D341Med (cell line): ENCODE data around the gene BAMBI.
"Not testable (repeated sequence)": the region's sequence is repeated elsewhere in the genome, so short reads cannot be mapped to it uniquely, and the experiment has no call there.

Source experiments
- DNase-seq: peaks from one replicate; pipeline ENCODE4 v3.0.0; 2012; ENCODE audit warnings: low spot score

Gene BAMBI

DNA sequence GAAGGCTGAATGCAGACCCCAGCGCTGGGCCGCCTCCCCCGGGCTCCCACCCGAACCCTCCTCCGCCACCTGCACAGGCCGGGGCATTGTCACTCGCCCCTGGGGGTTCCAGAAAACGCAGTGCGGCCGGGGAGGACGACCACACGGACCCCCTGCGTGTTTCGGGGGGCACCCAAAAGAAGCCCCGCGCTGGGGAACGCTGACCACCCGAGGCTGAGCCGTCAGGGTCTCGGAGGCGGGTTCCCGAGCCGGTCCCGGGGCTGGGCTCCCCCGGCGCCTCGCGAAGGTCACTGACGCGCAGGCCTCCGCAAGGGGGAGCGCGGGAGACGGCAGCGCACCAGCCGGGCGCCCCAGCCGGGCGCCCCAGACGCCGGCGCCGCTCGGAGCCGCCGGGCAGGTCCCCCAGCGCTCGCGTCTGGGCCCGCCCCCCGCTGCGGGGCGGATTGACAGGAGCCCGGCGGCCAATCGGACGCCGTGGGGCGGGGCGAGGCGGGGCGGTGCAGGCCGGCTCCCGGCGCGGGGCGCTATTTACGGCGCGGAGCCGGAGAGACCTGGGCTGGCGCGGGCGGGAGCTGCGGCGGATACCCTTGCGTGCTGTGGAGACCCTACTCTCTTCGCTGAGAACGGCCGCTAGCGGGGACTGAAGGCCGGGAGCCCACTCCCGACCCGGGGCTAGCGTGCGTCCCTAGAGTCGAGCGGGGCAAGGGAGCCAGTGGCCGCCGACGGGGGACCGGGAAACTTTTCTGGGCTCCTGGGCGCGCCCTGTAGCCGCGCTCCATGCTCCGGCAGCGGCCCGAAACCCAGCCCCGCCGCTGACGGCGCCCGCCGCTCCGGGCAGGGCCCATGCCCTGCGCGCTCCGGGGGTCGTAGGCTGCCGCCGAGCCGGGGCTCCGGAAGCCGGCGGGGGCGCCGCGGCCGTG, at the start of gene BAMBI:
TSS of gene BAMBI (plus strand) at position 554 of the 920 bp plus-strand sequence. CDS start 377 bp downstream, outside the sequence.
- peak; percentile 97 for DNase-seq

- DNase-seq: peak; percentile 85
Observed at GRCh38 chr10:28628184-28628893, 49.0 kb upstream of the BAMBI start.

DNA sequence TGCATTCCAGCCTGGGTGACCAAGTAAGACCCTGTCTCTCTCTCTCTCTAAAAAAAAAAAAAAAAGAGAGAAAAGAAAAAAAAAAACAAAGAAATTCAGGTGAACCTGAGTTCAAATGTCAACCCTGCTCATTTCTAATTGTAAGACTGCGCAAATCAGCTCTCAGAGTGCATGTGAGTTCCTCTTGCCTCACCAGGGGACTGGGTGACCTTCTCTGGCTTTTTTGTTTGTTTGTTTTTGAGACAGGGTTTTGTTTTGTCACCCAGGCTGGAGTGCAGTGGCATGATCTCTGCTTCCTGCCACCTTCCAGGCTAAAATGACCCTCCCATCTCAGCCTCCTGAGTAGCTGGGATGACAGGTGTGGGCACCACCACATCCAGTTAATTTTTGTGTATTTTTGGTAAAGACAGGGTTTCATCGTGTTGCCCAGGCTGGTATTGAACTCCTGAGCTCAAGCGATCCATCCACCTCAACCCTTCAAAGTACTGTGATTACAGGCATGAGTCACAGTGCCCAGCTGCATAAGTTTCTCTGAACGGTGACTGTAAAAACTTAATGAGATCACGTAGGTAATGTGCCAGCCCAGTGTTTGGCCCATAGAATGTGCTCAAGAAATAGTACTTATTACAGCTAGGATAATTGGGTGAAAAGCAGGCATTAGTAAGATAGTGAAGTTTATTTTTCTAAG, 45.3 kb upstream of the BAMBI start:
- no peak for DNase-seq

DNA sequence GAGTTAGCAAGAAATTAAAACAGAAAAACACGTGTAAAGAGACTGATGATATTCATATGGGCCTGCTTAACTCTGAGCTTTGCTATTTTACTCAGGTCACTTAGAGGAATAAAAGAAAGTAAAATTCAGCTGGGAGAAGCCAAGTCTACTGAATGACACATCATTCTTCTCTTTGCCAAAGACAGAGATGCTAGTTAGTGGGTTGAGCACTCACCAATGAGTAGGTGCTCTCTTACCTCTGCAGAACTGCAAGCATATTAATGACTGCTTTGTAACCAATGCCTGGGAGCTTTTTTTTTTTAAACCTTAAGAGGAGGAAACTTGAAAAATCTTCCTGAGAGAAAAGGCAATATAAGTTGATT, 44.8 kb upstream of the BAMBI start:
- no peak for DNase-seq

- no peak for DNase-seq
Observed at GRCh38 chr10:28633750-28634149, 43.6 kb upstream of the BAMBI start.

DNA sequence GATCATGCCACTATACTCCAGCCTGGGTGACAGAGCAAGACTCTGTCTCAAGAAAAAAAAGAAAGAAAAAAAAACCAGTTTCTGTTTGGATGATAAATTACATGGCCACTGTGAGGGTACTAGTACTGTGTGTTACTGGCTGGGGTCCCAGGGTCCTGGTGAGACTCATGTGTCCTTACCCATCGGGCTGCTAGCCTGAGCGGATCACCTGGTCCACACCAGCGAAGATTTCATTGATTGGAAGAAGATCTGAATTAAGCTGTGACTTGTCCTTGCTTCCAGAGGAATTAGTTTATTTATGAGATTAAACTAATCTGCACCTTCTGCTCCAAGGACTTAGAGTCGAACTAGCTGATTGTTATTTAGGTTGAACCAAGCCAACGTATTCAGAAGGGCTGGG, 40.0 kb upstream of the BAMBI start:
- DNase-seq: peak; percentile 73

DNA sequence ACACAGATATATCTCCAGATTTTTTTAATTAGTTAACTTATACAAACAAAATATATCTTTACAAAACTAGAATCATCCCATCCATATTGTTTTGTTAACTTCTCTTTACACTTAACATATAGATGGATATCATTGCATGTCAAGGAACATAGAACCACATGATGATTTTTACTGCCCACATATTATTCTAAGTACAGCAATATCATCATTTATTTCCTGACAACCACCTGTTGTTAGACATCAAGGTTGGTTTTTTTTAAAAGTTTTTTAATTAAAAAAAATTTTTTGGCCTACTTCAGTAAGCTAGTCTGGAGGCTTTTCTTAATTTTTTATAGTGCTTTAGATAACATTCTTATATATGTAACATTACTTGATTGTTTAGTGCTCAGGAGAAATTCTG, 38.9 kb upstream of the BAMBI start:
- DNase-seq: no peak

- no peak for DNase-seq
Observed at GRCh38 chr10:28640551-28640950, 36.8 kb upstream of the BAMBI start.

GRCh38 chr10:28644647-28645046, 32.7 kb upstream of the BAMBI start:
- DNase-seq: no peak

GRCh38 chr10:28652106-28652505, 25.2 kb upstream of the BAMBI start:
- no peak for DNase-seq

DNA sequence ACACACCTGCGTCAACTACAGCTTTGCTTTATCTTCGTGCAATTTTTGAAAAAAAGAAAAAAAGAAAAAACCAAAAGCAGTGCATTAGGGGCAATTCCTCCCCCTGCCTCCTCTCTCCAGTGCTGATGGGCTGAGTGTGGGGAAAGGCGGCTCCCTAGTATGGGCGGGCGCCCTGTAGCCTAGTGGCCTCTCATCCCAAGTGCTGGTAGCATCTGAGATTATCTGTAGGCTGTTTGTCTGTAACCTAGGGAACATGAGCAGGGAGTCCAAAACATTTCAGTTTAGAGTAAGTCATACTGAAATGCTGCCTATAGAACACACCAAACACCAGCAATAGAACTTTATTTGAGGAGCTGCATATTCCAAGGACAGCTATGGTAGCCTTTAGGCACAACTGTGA, 24.6 kb upstream of the BAMBI start:
- no peak for DNase-seq

GRCh38 chr10:28658824-28659223, 18.5 kb upstream of the BAMBI start:
- not testable (repeated sequence) for DNase-seq

DNA sequence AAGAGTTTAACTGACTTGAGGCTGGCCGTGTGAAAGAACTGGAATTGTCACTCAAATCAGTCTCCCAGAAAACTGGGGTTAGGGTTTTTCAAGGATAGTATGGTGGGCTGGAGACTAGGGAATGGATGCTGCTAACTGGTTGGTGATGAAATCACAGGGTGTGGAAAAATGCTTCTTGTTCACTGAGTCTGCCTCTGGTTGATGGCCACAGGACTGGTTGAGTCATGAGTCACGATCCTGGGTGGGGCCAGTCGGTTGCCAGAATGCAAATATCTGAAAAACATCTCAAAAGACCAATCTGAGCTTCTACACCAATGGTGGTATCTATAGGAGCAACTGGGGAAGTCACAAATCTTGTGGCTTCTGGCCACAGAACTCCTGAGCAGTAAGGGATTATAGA, 16.3 kb upstream of the BAMBI start:
- DNase-seq: no peak

DNA sequence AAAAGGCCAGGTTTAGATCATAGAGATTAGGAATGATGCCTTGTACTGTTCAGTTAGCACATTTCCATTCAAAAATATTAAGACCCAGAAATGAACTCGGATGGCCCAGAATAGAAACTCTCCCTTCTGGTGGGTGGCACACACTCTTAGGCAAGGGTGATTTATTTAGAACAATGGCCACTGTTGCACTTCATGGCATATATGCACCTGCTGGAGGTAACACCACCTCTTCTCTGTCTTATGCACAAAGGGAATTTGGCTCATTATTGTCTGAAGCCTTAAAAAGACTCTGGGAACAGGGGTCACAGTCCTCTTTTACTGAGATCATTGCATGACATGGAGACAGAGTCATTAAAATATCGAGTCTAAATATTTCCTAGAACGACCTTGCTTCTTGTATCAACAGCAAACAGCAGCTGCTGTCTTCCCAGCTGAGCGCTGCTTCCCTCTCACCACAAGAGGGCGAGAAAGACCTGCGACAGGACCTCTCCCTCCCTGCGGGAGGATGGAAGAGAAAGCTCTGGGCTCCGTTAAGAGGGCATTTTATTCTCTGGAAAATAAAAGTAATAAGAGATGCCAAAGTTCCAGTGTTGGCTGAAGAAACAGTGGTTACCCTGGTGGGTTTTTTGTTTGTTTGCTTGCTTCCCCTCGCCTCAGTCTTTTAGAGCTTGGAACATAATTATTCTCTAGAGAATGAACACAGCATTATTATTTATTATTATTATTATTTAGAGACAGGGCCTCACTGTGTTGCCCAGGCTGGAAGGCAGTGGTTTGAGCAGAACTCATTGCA, 13.5 kb upstream of the BAMBI start:
- DNase-seq: peak; percentile 84

- DNase-seq: no peak
Observed at GRCh38 chr10:28664369-28664740, 13.0 kb upstream of the BAMBI start.

- no peak for DNase-seq
Observed at GRCh38 chr10:28666751-28667467, 10.4 kb upstream of the BAMBI start.

DNA sequence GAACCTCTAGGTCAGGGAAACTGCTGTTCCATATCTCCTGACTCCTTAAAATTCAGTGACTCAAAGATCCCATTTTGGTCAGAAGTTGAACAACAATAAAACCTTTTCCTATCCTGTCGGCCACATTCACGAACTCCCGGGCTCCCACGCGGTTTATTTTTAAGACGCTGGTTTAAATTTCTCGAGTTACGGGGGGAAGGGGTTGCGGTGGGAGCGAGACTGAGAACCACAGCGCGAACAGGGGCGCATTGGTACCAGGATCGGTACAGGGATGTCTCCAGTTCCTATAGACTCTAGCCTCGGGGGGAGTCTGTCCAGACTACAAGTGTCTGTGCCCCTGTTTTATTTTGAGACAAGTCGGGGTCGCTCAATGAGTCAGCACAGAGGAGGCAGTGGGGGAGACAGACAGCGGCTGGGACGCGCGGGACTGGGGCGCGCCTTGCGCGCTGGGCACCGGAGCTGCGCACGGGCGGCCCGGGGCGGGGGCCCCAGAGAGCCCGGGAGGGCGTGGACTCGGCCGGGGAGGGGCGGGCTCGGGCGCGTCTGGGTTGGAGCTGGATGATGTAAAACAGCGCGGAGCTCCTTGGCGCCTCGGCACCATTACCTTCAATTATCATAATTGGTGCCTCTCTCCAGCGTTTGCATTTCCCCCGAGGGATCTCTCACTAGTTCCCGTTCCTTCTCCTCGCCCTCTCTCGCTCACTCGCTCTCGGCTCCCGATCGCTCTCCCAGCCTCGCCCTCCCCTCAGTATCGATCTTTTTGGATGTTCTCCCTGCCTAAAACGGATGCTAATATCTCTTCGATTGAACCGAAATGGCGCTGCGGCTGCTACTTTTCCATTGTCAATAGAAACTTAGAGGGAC, 8.7 kb upstream of the BAMBI start:
- peak; percentile 93 for DNase-seq

GRCh38 chr10:28669227-28670173, 7.8 kb upstream of the BAMBI start:
- DNase-seq: no peak

DNA sequence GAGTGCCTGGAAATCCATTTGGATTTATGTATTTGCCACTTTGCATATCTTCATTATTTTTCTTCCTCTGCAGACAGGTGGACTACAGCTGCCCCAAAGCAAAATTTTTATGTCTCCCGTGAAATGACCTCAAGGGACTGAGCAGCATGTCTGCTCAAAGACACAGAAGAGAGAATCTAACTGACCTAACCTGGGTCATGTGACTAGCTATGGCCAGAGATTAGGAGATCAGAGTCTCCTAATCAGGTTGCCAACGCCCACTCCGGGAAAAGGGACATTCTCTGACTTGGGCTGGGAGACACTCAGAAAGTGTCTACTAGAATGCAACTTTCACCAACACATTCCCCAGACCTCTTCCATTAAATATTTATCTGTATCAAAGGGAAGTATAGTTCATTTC, 2.5 kb upstream of the BAMBI start:
- no peak for DNase-seq
